Loucy (cell line): ENCODE data around the gene ZNF32.

Source experiments
- CTCF ChIP-seq: fragments of 200-600 bp; sonication (generic); conservative IDR thresholded peaks from 2 replicates; pipeline ENCODE4 v1.5.1; 2014; ENCODE audit warnings: mild to moderate bottlenecking, antibody characterized with exemption, low read length
- EZH2phosphoT487 ChIP-seq: fragments of 200-600 bp; IDR thresholded peaks from 2 replicates; pipeline ENCODE4 v1.6.1; 2018; ENCODE audit warnings: antibody characterized with exemption, mild to moderate bottlenecking, moderate library complexity, borderline replicate concordance

- TF ChIP-seq CTCF (no peak), EZH2phosphoT487 (no peak)
Measured at GRCh38 chr10:43666552-43666951, 17.9 kb upstream of the ZNF32 start.
